ENCODE measurements around the gene KRT6B.

The KRT6B gene

DNA sequence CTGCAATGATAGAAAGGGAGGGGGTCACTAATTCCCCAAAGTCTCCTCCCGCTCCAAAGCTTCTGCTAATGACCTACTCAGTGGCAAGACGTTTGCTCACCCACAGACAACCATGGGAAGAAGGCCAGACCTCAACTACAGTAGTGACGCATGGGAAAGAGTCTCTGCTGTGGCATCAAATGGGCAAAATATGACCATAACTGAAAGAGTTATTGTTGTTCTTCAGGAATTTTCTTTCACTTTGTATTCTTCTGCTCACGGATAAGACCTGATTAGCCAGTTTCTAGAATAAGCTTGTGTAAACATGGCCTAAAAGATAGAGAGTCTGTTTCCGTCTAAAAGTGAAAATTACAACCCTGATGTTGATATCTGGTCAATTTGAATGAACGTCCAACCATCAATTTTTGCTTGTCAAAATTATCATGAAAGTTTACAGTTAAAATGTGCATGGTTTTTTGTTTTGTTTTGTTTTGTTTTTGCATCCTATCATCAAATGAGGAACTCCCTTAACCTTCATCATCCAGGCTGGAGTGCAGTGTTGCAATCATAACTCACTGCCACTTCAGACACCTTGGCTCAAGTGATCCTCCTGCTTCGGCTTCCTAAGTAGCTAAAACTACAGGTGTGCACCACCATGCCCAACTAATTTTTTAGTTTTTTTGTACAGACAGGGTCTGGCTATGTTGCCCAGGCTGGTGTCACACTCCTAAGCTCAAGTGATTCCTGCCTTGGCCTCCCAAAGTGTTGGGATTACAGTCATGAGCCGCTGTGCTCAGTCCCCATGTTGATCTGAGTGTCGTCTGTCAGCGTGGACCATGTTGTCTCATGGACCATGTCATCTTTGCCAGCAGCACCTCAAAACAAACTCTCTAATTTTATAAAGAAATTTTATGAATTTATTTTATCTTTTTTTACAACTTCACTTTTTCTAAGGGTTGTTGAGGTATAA, 7.0 kb downstream of the KRT6B start:
- H3K4me3 ChIP-seq (ENCODE audit: low read depth, low read length) = no peak overlapping the region
- no peak for DNase-seq (ENCODE audit: low read depth, low spot score)
- ChIA-PET POLR2A (no interaction called here), CTCF (interaction anchor here (1.3 kb wide), 1 partner anchor 10 kb away, joined by 3 read pairs; no protein-coding TSS in a partner anchor)
- TF ChIP-seq, protein P1, sequence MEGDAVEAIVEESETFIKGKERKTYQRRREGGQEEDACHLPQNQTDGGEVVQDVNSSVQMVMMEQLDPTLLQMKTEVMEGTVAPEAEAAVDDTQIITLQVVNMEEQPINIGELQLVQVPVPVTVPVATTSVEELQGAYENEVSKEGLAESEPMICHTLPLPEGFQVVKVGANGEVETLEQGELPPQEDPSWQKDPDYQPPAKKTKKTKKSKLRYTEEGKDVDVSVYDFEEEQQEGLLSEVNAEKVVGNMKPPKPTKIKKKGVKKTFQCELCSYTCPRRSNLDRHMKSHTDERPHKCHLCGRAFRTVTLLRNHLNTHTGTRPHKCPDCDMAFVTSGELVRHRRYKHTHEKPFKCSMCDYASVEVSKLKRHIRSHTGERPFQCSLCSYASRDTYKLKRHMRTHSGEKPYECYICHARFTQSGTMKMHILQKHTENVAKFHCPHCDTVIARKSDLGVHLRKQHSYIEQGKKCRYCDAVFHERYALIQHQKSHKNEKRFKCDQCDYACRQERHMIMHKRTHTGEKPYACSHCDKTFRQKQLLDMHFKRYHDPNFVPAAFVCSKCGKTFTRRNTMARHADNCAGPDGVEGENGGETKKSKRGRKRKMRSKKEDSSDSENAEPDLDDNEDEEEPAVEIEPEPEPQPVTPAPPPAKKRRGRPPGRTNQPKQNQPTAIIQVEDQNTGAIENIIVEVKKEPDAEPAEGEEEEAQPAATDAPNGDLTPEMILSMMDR (IDR thresholded peaks at IDR 0.05; ENCODE audit: insufficient read depth, low read length, missing control alignments) = no peak

DNA sequence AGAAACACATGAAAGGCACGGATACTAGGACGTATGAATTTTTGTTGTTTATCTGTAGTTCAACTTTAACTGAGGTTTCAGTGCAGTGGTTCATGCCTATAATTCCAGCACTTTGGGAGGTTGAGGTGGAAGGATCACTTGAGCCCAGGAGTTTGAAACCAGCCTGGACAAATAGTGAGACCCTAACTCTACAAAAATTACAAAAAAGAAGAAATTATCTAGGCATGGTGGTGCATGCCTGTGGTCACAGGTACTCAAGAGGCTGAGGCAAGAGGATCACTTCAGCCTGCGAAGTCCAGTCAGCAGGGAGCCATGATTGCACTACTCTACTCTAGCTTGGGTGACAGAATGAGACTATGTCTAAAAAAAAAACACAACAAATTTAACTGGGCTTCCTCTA, 8.0 kb downstream of the KRT6B start:
- H3K4me3 ChIP-seq (ENCODE audit: low read depth, low read length) = no peak overlapping the region
- POLR2A ChIA-PET = no interaction called here
- TF ChIP-seq, protein P1 (IDR thresholded peaks at IDR 0.05; ENCODE audit: insufficient read depth, low read length, missing control alignments) = no peak
- CTCF ChIA-PET = no interaction called here
- DNase-seq (ENCODE audit: low read depth, low spot score) = no peak

DNA sequence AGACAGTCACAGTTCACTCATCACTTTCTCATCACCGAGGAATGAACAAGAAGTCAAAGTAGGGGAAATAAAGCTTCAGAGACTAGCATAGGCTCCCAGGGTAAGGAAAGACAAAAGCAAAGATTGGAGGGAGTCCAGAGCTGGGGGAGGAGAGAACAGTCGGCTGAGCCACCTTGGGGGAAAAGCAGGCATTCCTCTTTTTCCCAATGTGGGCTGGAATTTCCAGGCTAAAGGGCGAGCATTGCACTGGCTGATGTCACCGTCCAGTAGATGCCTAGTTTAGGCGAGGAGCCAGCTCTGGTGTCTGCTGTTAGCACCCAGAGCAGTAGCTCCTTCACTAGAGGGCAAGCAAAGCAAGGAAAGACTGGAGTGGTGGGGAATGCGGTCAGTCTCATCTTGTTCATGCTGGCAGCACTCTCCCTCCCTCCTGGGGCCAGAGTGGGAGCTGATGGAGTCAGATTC, 9.3 kb downstream of the KRT6B start:
- ChIA-PET POLR2A (no interaction called here), CTCF (interaction anchor here (0.7 to 1.1 kb wide), 5 partner anchors 11 to 428 kb away, joined by 3 to 4 read pairs (median 3); no protein-coding TSS in a partner anchor)
- DNase-seq (ENCODE audit: low read depth, low spot score) = peak; percentile 70
- no peak overlapping the region for H3K4me3 ChIP-seq (ENCODE audit: low read depth, low read length)
- TF ChIP-seq, protein P1 (IDR thresholded peaks at IDR 0.05; ENCODE audit: insufficient read depth, low read length, missing control alignments) = peak; percentile 30

DNA sequence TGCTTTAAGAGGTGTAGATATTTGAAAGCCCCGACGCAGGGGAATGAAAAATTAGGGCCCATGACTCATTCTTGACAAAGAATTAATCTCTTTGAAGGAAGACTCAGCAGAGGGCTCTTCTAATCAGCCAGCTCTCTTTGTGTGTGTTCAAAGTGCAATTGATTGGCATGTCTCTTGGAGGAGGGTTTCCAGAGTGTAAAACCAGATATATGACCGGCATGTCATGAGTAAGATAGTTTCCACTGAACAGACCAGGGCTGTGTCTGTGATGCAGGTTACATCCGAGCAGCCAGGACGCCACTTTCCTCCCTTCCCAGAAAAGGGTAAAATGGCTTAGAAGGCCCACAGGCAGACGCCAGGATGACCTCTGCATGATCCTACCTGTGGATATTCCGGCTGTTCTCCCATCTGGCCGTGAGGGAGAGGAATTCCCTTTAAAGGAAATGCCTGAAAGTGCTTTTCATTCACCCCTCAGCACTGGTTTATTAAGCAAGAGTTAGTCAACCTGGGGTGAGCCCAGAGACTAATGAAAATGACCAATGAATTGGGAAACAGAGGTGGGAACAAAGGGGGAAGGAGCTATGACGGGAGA, 10.5 kb downstream of the KRT6B start:
- H3K4me3 ChIP-seq (ENCODE audit: low read depth, low read length) = no peak overlapping the region
- no peak for DNase-seq (ENCODE audit: low read depth, low spot score)
- ChIA-PET CTCF (interaction anchor here (1.0 to 1.9 kb wide), 6 partner anchors 45 to 429 kb away, joined by 3 to 7 read pairs (median 4); no protein-coding TSS in a partner anchor), POLR2A (interaction anchor here (0.6 kb wide), 1 partner anchor 10 kb away, joined by 5 read pairs; no protein-coding TSS in a partner anchor)
- TF ChIP-seq, protein P1 (IDR thresholded peaks at IDR 0.05; ENCODE audit: insufficient read depth, low read length, missing control alignments) = no peak

DNA sequence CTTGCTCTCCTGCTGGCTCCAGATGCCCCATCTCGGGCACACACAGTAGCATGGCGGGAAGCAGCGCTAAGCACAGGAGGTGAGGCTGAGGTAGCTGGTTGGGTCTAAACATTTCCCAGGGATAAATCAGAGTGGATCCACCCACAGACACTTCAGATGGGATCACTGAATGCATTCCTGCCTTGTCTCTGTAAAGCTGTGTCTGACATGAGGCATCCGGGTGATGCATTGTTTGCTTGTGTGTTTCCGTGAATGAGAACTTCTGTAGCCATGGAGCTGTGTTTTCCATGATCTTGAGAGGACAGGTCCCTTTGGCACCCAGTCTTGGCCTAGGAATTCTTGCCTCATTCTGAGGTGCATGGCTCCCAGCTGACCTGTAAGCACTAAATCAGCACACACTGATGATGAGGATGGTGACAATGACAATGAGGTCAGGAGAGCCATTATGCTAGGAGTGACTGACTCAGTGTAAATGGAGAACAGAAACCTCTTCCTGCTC, 11.1 kb downstream of the KRT6B start:
- POLR2A ChIA-PET = interaction anchor here (0.6 kb wide), 1 partner anchor 10 kb away, joined by 5 read pairs; no protein-coding TSS in a partner anchor
- CTCF ChIA-PET = interaction anchor here (1.0 to 1.9 kb wide), 5 partner anchors 45 to 425 kb away, joined by 3 to 7 read pairs (median 4); no protein-coding TSS in a partner anchor
- TF ChIP-seq, protein P1 (IDR thresholded peaks at IDR 0.05; ENCODE audit: insufficient read depth, low read length, missing control alignments) = no peak
- peak; percentile 34 for DNase-seq (ENCODE audit: low read depth, low spot score)
- H3K4me3 ChIP-seq (ENCODE audit: low read depth, low read length) = no peak overlapping the region
